ENCODE results near the gene EPHB1. TPM values are rescaled to one million over a fixed set of nuclear protein-coding genes. Genes with fewer than 3 reads are reported as not detected.

Gene EPHB1
- total RNA-seq, 1 donor from 2014 or later: 6.6 TPM

- DNase-seq (ENCODE audit: low spot score): no peak
- intact Hi-C loops (cut with DNase I): no loop called here
- no peak for ATAC-seq
These were observed 72.2 kb downstream of the EPHB1 start for GRCh38 chr3:134867277-134867676.

- DNase-seq (ENCODE audit: low spot score) (no peak), ATAC-seq (no peak)
- intact Hi-C loops (cut with DNase I): no loop called here
These were observed 74.2 kb downstream of the EPHB1 start for GRCh38 chr3:134869153-134869726.

GRCh38 chr3:134871818-134872217, 76.8 kb downstream of the EPHB1 start:
- DNase-seq (ENCODE audit: low spot score): no peak
- intact Hi-C loops (cut with DNase I): no loop called here
- ATAC-seq: no peak

- no peak for DNase-seq (ENCODE audit: low spot score)
These were observed 77.7 kb downstream of the EPHB1 start for GRCh38 chr3:134872440-134873388.

GRCh38 chr3:134873789-134874188, 78.7 kb downstream of the EPHB1 start:
- intact Hi-C loops (cut with DNase I): no loop called here
- ATAC-seq: no peak
- no peak for DNase-seq (ENCODE audit: low spot score)

More at GRCh38 chr3:134872440-134873388, 77.7 kb downstream of the EPHB1 start:
- intact Hi-C loops (cut with DNase I): no loop called here
- no peak for ATAC-seq

- no peak for ATAC-seq
- no peak for DNase-seq (ENCODE audit: low spot score)
- intact Hi-C loops (cut with DNase I): no loop called here
These were observed 79.8 kb downstream of the EPHB1 start for GRCh38 chr3:134874737-134875413.

GRCh38 chr3:134876836-134877235, 81.8 kb downstream of the EPHB1 start:
- DNase-seq (ENCODE audit: low spot score): no peak
- intact Hi-C loops (cut with DNase I): no loop called here

GRCh38 chr3:134877788-134878187, 82.7 kb downstream of the EPHB1 start:
- intact Hi-C loops (cut with DNase I): no loop called here
- DNase-seq (ENCODE audit: low spot score): no peak
- no peak for ATAC-seq

More at GRCh38 chr3:134876836-134877235, 81.8 kb downstream of the EPHB1 start:
- ATAC-seq: no peak

- intact Hi-C loops (cut with DNase I): no loop called here
- DNase-seq (ENCODE audit: low spot score) (no peak), ATAC-seq (peak; percentile 68)
These were observed 84.9 kb downstream of the EPHB1 start for GRCh38 chr3:134879990-134880389.

- intact Hi-C loops (cut with DNase I): no loop called here
- ATAC-seq (no peak), DNase-seq (ENCODE audit: low spot score) (no peak)
These were observed 85.4 kb downstream of the EPHB1 start for GRCh38 chr3:134880431-134880830.

- DNase-seq (ENCODE audit: low spot score): no peak
- intact Hi-C loops (cut with DNase I): no loop called here
- no peak for ATAC-seq
These were observed 86.2 kb downstream of the EPHB1 start for GRCh38 chr3:134881305-134881704.

- no peak for ATAC-seq
- no peak for DNase-seq (ENCODE audit: low spot score)
- intact Hi-C loops (cut with DNase I): no loop called here
These were observed 88.8 kb downstream of the EPHB1 start for GRCh38 chr3:134883697-134884385.

GRCh38 chr3:134885877-134886621, 91.0 kb downstream of the EPHB1 start:
- DNase-seq (ENCODE audit: low spot score) (no peak), ATAC-seq (no peak)
- intact Hi-C loops (cut with DNase I): no loop called here

- intact Hi-C loops (cut with DNase I): no loop called here
- DNase-seq (ENCODE audit: low spot score): no peak
- ATAC-seq: no peak
These were observed 91.9 kb downstream of the EPHB1 start for GRCh38 chr3:134886991-134887390.

GRCh38 chr3:134887536-134887935, 92.5 kb downstream of the EPHB1 start:
- DNase-seq (ENCODE audit: low spot score) (no peak), ATAC-seq (no peak)
- intact Hi-C loops (cut with DNase I): no loop called here

- intact Hi-C loops (cut with DNase I): no loop called here
- no peak for ATAC-seq
- DNase-seq (ENCODE audit: low spot score): no peak
These were observed 97.3 kb downstream of the EPHB1 start for GRCh38 chr3:134892326-134892725.

GRCh38 chr3:134892761-134893160, 97.7 kb downstream of the EPHB1 start:
- intact Hi-C loops (cut with DNase I): no loop called here
- no peak for DNase-seq (ENCODE audit: low spot score)
- ATAC-seq: no peak

GRCh38 chr3:134894533-134894932, 99.5 kb downstream of the EPHB1 start:
- intact Hi-C loops (cut with DNase I): no loop called here
- ATAC-seq (no peak), DNase-seq (ENCODE audit: low spot score) (no peak)

GRCh38 chr3:134895181-134895580, 100.1 kb downstream of the EPHB1 start:
- ATAC-seq (no peak), DNase-seq (ENCODE audit: low spot score) (no peak)
- intact Hi-C loops (cut with DNase I): no loop called here

Measured in sciatic nerve (tissue), 2 donors.